CMK (cell line): ENCODE measurements around the gene GAGE1.
"Not testable (repeated sequence)": the region's sequence is repeated elsewhere in the genome, so short reads cannot be mapped to it uniquely, and the experiment has no call there.

Experiments
- DNase-seq: peaks from one replicate; pipeline ENCODE4 v3.0.0-alpha.2; 2010; ENCODE audit warnings: low read depth

GAGE1 gene

GRCh38 chrX:49598720-49599119 lies at the start of gene GAGE1:
Gene GAGE1 (plus strand): TSS chrX:49599020. CDS start chrX:49600175, 1,155 bp downstream.
- DNase-seq: not testable (repeated sequence)

GRCh38 chrX:49550989-49551388 lies 47.8 kb upstream of the GAGE1 start, which contains the start of gene GAGE12E:
Gene GAGE12E (plus strand): TSS chrX:49551289. CDS start chrX:49552444, 1,155 bp downstream.
- not testable (repeated sequence) for DNase-seq

- not testable (repeated sequence) for DNase-seq
These were observed 38.3 kb upstream of the GAGE1 start, which contains the start of gene GAGE12F for GRCh38 chrX:49560542-49560941. Gene GAGE12F (plus strand): TSS chrX:49560842. CDS start chrX:49561997, 1,155 bp downstream.

GRCh38 chrX:49568728-49569127 lies 30.1 kb upstream of the GAGE1 start:
- not testable (repeated sequence) for DNase-seq

GRCh38 chrX:49569152-49569551 lies 29.7 kb upstream of the GAGE1 start:
- not testable (repeated sequence) for DNase-seq

GRCh38 chrX:49570100-49570499 lies 28.7 kb upstream of the GAGE1 start, which contains the start of gene GAGE12G:
Gene GAGE12G (plus strand): TSS chrX:49570400. CDS start chrX:49571555, 1,155 bp downstream.
- DNase-seq: not testable (repeated sequence)

- not testable (repeated sequence) for DNase-seq
These were observed 19.2 kb upstream of the GAGE1 start, which contains the start of gene GAGE12H for GRCh38 chrX:49579649-49580048. Gene GAGE12H (plus strand): TSS chrX:49579949. CDS start chrX:49581104, 1,155 bp downstream.

- DNase-seq: not testable (repeated sequence)
These were observed 9.6 kb upstream of the GAGE1 start, which contains the start of gene GAGE2A for GRCh38 chrX:49589196-49589595. Gene GAGE2A (plus strand): TSS chrX:49589496. CDS start chrX:49590651, 1,155 bp downstream.

GRCh38 chrX:49589769-49590478 lies 8.9 kb upstream of the GAGE1 start:
- DNase-seq: not testable (repeated sequence)

- not testable (repeated sequence) for DNase-seq
These were observed 8.3 kb upstream of the GAGE1 start for GRCh38 chrX:49590488-49590887.

GRCh38 chrX:49610718-49611310 lies 12.0 kb downstream of the GAGE1 start:
- DNase-seq: no peak

GRCh38 chrX:49618574-49618973 lies 19.8 kb downstream of the GAGE1 start:
- DNase-seq: no peak

GRCh38 chrX:49627086-49627777 lies 28.4 kb downstream of the GAGE1 start:
- peak; percentile 11 for DNase-seq

GRCh38 chrX:49644991-49645637 lies 46.3 kb downstream of the GAGE1 start:
- DNase-seq: no peak

- DNase-seq: no peak
These were observed 57.7 kb downstream of the GAGE1 start for GRCh38 chrX:49656533-49656932.
